GM12801 (cell line): ENCODE data around the gene KCNH6.

ENCODE experiments used
- CTCF ChIP-seq: IDR thresholded peaks from one replicate; pipeline ENCODE4 v1.5.1; 2011; ENCODE audit warnings: control low read depth; ENCODE audit not compliant: insufficient read length; ENCODE audit errors: extremely low read depth

Gene KCNH6

GRCh38 chr17:63496177-63496576 is 27.0 kb upstream of the KCNH6 start:
- no peak for TF ChIP-seq CTCF

GRCh38 chr17:63496663-63497400 is 26.3 kb upstream of the KCNH6 start:
- TF ChIP-seq CTCF = no peak

GRCh38 chr17:63497708-63498483 is 25.3 kb upstream of the KCNH6 start:
- TF ChIP-seq CTCF = no peak

GRCh38 chr17:63498626-63499195 is 24.4 kb upstream of the KCNH6 start:
- no peak for TF ChIP-seq CTCF

- TF ChIP-seq CTCF = no peak
Observed at GRCh38 chr17:63500543-63501390, 22.4 kb upstream of the KCNH6 start.

- TF ChIP-seq CTCF = no peak
Observed at GRCh38 chr17:63503341-63503705, 19.8 kb upstream of the KCNH6 start.

- TF ChIP-seq CTCF = no peak
Observed at GRCh38 chr17:63504261-63504660, 18.9 kb upstream of the KCNH6 start.
